Right lobe of liver (tissue), 6 donors: ENCODE measurements around the gene DNM3. TPM values are rescaled to one million over a fixed set of nuclear protein-coding genes. Genes with fewer than 3 reads are reported as not detected.
A peak's percentile ranks its signal among the peaks of the same experiment; 100 is the strongest.

ENCODE experiments used
- ATAC-seq, 4 donors: fragments of 200-7000 bp; cut with Tn5 transposase; one replicate each; pipeline ENCODE4 v1.9.1; 2020; ENCODE audit warnings: mild to moderate bottlenecking in 4 of 4, moderate library complexity in 4 of 4
- DNase-seq, 3 donors: peaks; one replicate each; pipeline ENCODE4 v3.0.0-alpha.2; 2020
- H3K27ac ChIP-seq, 3 donors: fragments of 200-600 bp; one replicate each; pipeline ENCODE4 v1.8.0; 2022
- H3K27me3 ChIP-seq, 2 donors: fragments of 200-600 bp; one replicate each; pipeline ENCODE4 v1.8.0; 2022
- H3K36me3 ChIP-seq, 4 donors: fragments of 200-600 bp; sonication (generic) in 1 of 4; one replicate each; pipeline versions ENCODE4 v1.5.1 to v1.8.0; 2017 to 2022; ENCODE audit warnings: control low read depth in 1 of 4
- H3K4me1 ChIP-seq, 4 donors: fragments of 200-600 bp; sonication (generic) in 1 of 4; one replicate each; pipeline versions ENCODE4 v1.5.1 to v1.8.0; 2017 to 2022; ENCODE audit warnings: control low read depth in 1 of 4
- H3K4me3 ChIP-seq, 3 donors: fragments of 200-600 bp; one replicate each; pipeline ENCODE4 v1.8.0; 2022
- H3K9me3 ChIP-seq, 4 donors: fragments of 200-600 bp; sonication (generic) in 1 of 4; one replicate each; pipeline versions ENCODE4 v1.5.1 to v1.8.0; 2017 to 2022; ENCODE audit warnings: control low read depth in 1 of 4
- CTCF ChIP-seq, 4 donors: fragments of 200-600 bp in 3 of 4; fragments of 450-650 bp in 1 of 4; IDR thresholded peaks; one replicate each; pipeline versions ENCODE4 v1.5.1 to v1.8.0; 2016 to 2022; ENCODE audit warnings: antibody characterized with exemption in 4 of 4, mild to moderate bottlenecking in 2 of 4
- POLR2A ChIP-seq: fragments of 450-650 bp; IDR thresholded peaks from one replicate; pipeline ENCODE4 v1.6.1; 2017; ENCODE audit warnings: antibody characterized with exemption, mild to moderate bottlenecking
- WGBS: methylation state at CpG from one replicate; pipeline ENCODE4 v1.1.6; 2018; ENCODE audit warnings: low coverage, low lambda C conversion rate; ENCODE audit not compliant: insufficient coverage; ENCODE audit errors: missing lambda C conversion rate; 5-methylcytosine and 5-hydroxymethylcytosine counted together
- intact Hi-C, 2 donors: fragments of 100-400 bp; cut with DNase I; formaldehyde crosslinking; loops; one replicate each; pipeline versions ENCODE4 v1.11.2 to v1.14.1; 2022
- total RNA-seq, 6 experiments: library from RNA; depleted of rRNA in 2 of 6; stranded (reverse); fragments of >200 nt in 2 of 6; fragmentation: NEBNext Ultra II Directional in 3 of 6; extraction: Animal tissue kit (Norgen Biotek cat#: 25700) in 3 of 6; gene quantifications; one replicate each; pipeline versions ENCODE4 v1.1.0 to v1.2.4, GENCODE V29; 2016 to 2023
- donor health status: DM: no; HTN: yes; CAD: no.
- donor health status: DM: no; HTN: no; CAD: no.
- donor health status: DM: no; HTN: no; CAD: no.
- donor health status: DM: no; HTN: yes; CAD: no.
- donor health status: DM: no; HTN: yes; CAD: no.

DNM3 gene
- total RNA-seq, 6 experiments from 2014 or later = 0.29 to 0.92 (median 0.43) TPM

GRCh38 chr1:172002725-172003345 lies 161.5 kb downstream of the DNM3 start:
- Histone ChIP-seq H3K36me3 (no peaks in the 10 kb centered on the region), H3K4me1 (peaks cover 0 to 11% (median 0%) of the 10 kb centered on the region in 4 donors), H3K27ac (no peak overlapping the region), H3K9me3 (no peaks in the 10 kb centered on the region), H3K27me3 (no peaks in the 10 kb centered on the region), H3K4me3 (no peak overlapping the region)
- intact Hi-C loops = no loop called here
- ATAC-seq (peak; percentile 55 to 62 (median 58)), DNase-seq (no peak)
- TF ChIP-seq POLR2A = no peak
- TF ChIP-seq CTCF (IDR thresholded peaks at IDR 0.05) = peak; percentile 58 to 76 (median 76)
- WGBS = 4% methylated on average over 3 of the region's 3 CpGs

- intact Hi-C loops = no loop called here
- TF ChIP-seq POLR2A (no peak), CTCF (IDR thresholded peaks at IDR 0.05) (no peak)
- Histone ChIP-seq H3K4me3 (no peak overlapping the region), H3K27ac (no peak overlapping the region), H3K36me3 (no peaks in the 10 kb centered on the region), H3K27me3 (no peaks in the 10 kb centered on the region), H3K4me1 (peaks cover 0 to 11% (median 0%) of the 10 kb centered on the region in 4 donors), H3K9me3 (no peaks in the 10 kb centered on the region)
- 81% methylated on average over 3 of the region's 3 CpGs for WGBS
- DNase-seq = no peak
- ATAC-seq = no peak
These were observed 162.7 kb downstream of the DNM3 start for GRCh38 chr1:172003766-172004530.

- intact Hi-C loops = no loop called here
These were observed 163.4 kb downstream of the DNM3 start for GRCh38 chr1:172004671-172005070.

GRCh38 chr1:172005856-172006255 lies 164.6 kb downstream of the DNM3 start:
- intact Hi-C loops = no loop called here
- peaks cover 0 to 11% (median 0%) of the 10 kb centered on the region in 4 donors for H3K4me1 ChIP-seq
- peak; percentile 88 to 96 (median 94) for ATAC-seq
- 36% methylated on average over 1 of the region's 1 CpG for WGBS
- no peak overlapping the region for H3K4me3 ChIP-seq
- H3K27ac ChIP-seq = peak overlapping the region in 1 of 3 donors; percentile 19
- peak in 2 of 3 donors; percentile 17 to 41 for DNase-seq
- no peaks in the 10 kb centered on the region for H3K9me3 ChIP-seq
- no peaks in the 10 kb centered on the region for H3K27me3 ChIP-seq
- TF ChIP-seq CTCF (IDR thresholded peaks at IDR 0.05) (no peak), POLR2A (no peak)
- no peaks in the 10 kb centered on the region for H3K36me3 ChIP-seq

More at GRCh38 chr1:172004671-172005070, 163.4 kb downstream of the DNM3 start:
- no peaks in the 10 kb centered on the region for H3K36me3 ChIP-seq
- DNase-seq (no peak), ATAC-seq (no peak)
- peaks cover 0 to 11% (median 0%) of the 10 kb centered on the region in 4 donors for H3K4me1 ChIP-seq
- H3K4me3 ChIP-seq = no peak overlapping the region
- no peak overlapping the region for H3K27ac ChIP-seq
- no peaks in the 10 kb centered on the region for H3K9me3 ChIP-seq
- TF ChIP-seq POLR2A (no peak), CTCF (IDR thresholded peaks at IDR 0.05) (no peak)
- H3K27me3 ChIP-seq = no peaks in the 10 kb centered on the region
